Measurements from ENCODE around the gene CCL4.
"Not testable (repeated sequence)": the region's sequence is repeated elsewhere in the genome, so short reads cannot be mapped to it uniquely, and the experiment has no call there.

The CCL4 gene

GRCh38 chr17:36117505-36118382 is 14.1 kb downstream of the CCL4 start:
- no peak for DNase-seq (ENCODE audit: low spot score)

- DNase-seq (ENCODE audit: low spot score) = no peak
Observed at GRCh38 chr17:36118477-36119353, 15.1 kb downstream of the CCL4 start.

DNA sequence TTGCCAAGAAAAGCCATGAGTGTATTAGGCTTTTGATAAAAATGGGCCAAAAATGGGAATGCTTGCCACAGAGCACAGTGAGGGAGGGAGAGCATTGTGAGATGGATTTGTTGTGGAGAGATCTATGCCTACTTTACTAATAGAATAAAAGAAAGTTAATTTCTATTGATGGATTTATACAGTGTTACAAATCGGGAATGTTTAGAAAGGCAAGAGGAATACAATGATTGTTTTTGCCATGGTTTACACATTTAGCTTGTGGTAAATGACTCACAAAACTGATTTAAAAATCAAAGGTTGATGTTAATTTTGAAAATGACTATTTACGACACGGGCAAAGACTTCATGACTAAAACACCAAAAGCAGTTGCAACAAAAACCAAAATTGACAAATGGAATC is 16.6 kb downstream of the CCL4 start:
- no peak for DNase-seq (ENCODE audit: low spot score)

GRCh38 chr17:36121099-36121498 is 17.5 kb downstream of the CCL4 start:
- not testable (repeated sequence) for DNase-seq (ENCODE audit: low spot score)

DNA sequence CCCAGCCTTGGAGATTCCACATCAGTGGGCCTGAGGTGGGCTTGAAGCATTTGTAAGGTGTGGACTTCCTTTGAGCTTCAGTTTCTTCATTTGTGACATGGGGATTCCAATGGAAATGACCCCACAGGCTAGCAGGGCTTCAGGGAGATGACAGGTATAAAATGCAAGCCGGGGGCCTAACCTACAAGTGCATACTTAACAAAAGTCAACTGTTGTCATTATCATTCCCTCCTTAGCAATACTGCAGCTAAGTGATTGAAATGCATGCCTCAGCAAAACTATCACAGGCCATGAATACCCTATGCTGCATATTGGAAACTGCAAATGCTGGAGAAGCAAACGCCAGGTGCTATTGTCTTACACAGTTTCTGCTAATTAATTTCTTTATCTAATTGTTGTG is 19.8 kb downstream of the CCL4 start:
- DNase-seq (ENCODE audit: low spot score) = no peak

- peak; percentile 69 for DNase-seq (ENCODE audit: low spot score)
Observed at GRCh38 chr17:36124879-36125824, 21.5 kb downstream of the CCL4 start.

DNA sequence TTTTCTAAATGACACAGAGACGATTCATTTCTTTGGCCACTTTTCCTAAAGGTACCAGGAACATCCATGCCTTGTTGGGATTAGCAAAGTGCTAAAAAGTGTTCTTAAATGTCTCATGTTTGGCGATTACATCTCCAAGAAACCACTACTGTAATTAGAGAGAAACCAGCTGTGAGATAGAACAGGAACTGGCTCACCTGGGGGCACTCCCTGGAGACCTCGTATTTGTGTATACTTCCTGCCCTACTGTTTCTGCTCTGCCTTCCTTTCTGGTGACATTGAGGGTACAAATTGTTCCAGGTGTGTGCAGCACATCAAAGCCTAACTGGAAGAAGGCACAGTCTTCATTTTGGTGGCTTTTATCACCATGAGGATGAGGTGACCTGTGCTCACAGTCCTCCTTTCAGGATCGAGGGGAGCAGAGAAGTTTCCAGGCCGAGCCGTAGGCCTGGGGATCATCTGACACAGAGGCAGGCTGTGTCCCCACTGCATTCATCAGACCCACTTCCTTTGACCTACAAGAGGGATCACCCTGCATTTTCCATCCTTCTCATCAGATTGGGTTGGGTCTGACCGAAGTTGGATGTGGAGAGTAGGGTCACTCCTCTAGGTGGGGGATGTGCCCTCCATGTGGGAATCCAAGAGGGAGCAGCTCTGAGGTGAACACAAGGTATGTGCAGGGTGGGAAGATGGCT is 23.7 kb downstream of the CCL4 start:
- DNase-seq (ENCODE audit: low spot score) = no peak

DNA sequence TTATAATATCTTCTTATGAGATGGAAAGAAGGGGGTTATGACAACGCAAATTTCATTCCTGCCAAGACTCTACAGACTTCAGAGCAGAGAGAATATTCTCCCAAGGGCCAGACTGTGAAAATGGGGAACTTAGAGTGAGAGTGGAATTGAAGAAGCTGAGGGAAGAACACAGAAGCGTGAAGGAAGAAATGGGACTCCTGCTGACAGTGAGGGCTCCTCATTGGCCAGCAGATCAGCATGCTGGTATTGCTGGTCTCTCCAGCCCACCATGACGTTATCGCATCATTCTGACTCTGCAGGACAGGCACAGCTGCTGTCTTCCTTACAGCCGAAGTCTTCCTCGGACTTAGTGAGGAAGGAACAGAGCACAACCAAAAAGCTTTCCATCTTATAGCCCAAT is 24.3 kb downstream of the CCL4 start:
- DNase-seq (ENCODE audit: low spot score) = no peak

DNA sequence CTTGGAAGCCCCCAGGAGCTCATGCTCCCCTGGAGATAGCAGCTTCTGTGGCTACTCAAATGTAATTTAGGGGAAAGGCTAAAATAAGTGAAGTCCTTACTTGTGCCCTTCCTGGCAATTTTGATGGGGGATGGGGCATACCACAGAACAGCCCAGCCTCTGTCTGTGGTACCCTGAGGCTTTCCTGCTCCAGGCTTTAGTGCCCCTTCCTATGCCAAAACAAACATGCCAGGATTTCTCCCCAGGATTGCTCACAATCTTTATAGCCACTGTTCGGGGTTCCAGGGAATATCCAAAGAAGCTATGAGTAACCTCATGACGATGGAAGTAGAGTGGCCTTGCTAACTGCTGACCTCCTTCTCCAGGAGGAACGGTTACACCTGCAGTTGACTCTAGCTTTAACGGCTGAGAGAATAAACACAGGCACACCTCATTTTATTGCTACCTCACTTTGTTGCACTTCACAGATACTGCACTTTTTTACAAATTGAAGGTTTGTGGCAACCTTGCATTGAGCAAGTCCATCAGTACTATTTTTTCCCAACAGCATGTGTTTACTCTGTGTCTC is 24.9 kb downstream of the CCL4 start:
- DNase-seq (ENCODE audit: low spot score) = no peak

DNA sequence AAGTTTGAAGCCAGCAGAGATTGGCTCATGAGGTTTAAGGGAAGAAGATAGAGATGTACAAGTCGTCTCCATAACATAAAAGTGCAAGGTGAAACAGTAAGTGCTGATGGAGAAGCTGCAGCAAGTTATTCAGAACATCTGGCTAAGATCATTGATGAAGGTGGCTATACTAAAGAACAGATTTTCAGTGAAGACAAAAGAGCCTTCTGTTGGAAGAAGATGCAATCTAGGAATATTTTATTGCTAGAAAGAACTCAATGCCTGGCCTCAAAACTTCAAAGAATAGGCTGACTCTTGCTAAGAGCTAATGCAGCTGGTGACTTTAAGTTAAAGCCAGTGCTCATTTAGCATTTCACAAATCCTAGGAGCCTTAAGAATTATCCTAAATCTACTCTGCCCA is 26.0 kb downstream of the CCL4 start:
- no peak for DNase-seq (ENCODE audit: low spot score)

DNA sequence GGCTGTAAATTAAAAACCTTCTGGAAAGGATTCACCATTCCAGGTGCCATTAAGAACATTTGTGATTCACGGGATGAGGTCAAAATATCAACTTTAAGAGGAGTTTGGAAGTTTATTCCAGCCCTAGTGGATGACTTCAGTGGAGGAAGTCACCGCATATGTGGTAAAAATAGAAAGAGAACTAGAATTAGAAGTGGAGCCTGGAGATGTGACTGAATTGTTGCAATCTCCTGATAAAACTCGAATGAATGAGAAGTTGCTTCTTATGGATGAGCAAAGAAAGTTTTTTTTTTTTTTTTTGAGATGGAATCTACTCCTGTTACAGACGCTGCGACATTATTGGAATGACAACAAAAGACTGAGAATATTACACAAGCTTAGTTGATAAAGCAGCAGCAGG is 26.7 kb downstream of the CCL4 start:
- no peak for DNase-seq (ENCODE audit: low spot score)

GRCh38 chr17:36131421-36131820 is 27.8 kb downstream of the CCL4 start:
- DNase-seq (ENCODE audit: low spot score) = no peak

DNA sequence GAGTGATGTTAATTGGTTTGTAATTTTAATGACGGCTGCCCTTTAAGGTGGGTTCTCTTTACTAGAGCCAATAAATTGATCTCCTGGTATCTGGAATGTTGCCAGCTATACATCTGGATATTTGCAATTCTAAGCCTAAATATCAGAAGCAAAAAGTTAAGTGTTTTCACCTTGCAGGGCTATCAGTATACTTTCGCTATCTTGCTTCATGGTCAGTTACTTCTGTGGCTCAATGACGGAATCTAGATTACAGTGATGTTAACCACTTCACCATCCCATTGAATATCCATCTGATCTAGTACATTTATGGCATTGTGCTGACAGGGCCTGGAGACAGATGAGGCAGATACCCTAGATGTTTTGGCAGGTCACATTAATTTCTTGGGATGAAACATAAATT is 28.3 kb downstream of the CCL4 start:
- no peak for DNase-seq (ENCODE audit: low spot score)

- no peak for DNase-seq (ENCODE audit: low spot score)
Observed at GRCh38 chr17:36132421-36132831, 28.8 kb downstream of the CCL4 start.

DNA sequence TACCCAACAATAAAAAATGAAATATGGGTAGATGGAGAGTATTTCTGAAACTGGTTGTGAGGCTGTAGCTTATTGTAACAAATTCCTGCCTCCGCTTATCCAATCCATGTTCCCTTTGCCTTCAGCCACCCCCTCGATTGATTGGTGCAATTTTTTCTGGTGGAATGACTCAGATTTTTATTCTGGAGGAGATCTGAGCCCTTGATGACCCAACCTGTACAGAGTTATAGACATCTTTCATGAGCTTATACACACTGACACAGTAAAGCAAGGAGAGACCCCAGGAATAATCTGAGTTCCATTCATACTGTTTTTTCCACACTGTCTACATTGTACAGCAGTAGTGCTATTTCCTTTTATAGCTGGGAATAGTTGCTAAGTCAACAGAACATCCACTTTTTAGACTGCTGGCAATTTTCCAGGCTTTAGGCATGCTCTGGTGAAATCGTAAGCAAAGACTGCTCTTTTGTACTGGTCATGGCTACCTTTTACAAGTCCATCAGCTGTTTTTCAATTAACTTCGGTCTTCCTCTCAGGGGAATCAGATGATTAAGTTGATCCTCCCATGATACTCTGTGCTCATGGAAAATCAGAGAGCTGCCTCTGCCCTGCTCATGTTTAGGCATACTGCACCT is 30.1 kb downstream of the CCL4 start:
- no peak for DNase-seq (ENCODE audit: low spot score)

DNA sequence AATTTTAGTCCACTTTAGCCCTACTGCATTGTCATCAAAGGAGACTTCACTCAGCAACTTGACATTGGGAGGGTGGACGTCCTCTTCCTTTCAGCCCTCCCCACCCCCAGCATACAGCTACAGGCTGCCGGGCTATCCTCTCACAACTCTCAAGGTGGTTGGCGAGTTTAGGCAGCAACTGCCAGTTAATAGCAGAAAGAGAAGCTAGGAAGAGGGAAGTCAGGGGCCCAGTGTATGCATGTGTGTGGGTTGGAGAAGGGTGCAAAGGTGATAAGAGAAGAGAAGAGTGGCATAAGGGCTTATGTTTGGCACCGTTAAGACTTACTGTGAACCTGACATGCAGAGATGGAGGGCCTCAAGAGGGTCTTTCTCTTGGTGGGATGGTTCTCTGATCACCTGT is 31.8 kb downstream of the CCL4 start:
- no peak for DNase-seq (ENCODE audit: low spot score)

DNA sequence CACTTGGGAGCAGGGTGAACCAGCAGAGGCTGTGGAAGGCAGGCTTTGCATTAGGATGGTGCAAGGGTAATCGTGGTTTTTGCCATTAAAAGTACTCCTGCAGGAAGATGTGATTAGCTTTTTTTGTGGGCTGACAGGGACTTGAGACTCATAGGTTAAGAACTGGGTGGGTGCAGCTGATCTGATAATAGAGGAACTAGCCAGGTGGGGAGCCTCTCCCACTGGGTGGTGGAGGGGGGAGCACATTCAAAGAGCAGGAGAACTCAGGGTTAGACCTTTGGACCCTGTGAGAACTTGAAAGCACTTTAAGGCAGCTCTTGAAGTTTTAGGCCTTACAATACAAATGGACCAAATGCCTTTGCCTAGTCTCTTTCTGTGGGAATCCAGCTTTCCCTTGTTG is 32.4 kb downstream of the CCL4 start:
- no peak for DNase-seq (ENCODE audit: low spot score)

DNA sequence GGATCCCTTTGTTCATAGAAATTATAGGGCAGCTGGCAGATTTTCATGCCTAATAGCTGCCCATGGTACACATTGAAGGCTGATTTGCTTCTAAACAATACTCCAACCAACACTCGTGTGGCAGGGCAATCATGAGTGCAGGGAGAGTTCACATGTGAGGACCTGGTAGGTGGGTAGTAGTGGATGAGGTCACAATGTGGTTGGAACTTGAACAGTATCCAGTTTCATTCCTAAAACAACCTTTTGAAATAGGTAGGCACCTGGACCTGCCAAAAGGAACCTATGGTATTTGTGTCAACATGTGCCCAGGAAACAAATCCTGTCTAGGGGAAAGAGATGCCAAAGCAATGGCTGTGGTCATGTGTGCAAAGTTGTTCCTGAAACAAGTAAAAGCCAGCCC is 32.8 kb downstream of the CCL4 start:
- DNase-seq (ENCODE audit: low spot score) = no peak

GRCh38 chr17:36142235-36142634 is 38.6 kb downstream of the CCL4 start:
- DNase-seq (ENCODE audit: low spot score) = no peak

DNA sequence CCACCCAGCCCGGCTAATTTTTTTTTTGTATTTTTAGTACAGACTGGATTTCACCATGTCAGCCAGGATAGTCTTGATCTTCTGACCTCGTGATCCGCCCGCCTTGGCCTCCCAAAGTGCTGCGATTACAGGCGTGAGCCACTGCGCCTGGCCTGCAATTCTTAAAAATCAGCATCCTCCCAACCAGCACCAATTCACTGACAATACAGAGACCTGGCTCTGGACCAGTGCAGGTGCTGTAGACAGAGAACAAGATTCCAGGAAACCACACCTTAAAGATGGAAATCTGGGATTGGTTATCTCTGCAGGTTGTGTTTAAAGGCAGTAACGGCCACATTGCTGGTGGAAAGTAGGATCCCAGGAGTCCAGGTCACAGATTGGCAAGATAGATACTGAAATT is 39.2 kb downstream of the CCL4 start:
- DNase-seq (ENCODE audit: low spot score) = no peak

- DNase-seq (ENCODE audit: low spot score) = no peak
Observed at GRCh38 chr17:36144014-36144413, 40.4 kb downstream of the CCL4 start.

All from ecto neural progenitor cell (in vitro differentiated cells).